Erythroblast (primary cell): ENCODE measurements around the gene PUS10.

Source experiments
- GATA1 ChIP-seq: IDR thresholded peaks from 2 replicates; pipeline ENCODE4 v1.6.1; 2011; ENCODE audit warnings: low read depth, mild to moderate bottlenecking, control low read depth, low read length, moderate library complexity
- POLR2A ChIP-seq: IDR thresholded peaks from 2 replicates; pipeline ENCODE4 v1.6.1; 2011; ENCODE audit warnings: mild to moderate bottlenecking, low read length

GRCh38 chr2:60958800-60959199, 59.3 kb downstream of the PUS10 start:
- TF ChIP-seq POLR2A (no peak), GATA1 (no peak)
